C1 segment of cervical spinal cord (tissue), 14 donors: ENCODE results near the gene POU2F3.

ENCODE experiments used
- DNase-seq, 14 donors: peaks; one replicate each; lab custom pipeline; 2025; lab: John Stamatoyannopoulos, UW

POU2F3 gene

DNA sequence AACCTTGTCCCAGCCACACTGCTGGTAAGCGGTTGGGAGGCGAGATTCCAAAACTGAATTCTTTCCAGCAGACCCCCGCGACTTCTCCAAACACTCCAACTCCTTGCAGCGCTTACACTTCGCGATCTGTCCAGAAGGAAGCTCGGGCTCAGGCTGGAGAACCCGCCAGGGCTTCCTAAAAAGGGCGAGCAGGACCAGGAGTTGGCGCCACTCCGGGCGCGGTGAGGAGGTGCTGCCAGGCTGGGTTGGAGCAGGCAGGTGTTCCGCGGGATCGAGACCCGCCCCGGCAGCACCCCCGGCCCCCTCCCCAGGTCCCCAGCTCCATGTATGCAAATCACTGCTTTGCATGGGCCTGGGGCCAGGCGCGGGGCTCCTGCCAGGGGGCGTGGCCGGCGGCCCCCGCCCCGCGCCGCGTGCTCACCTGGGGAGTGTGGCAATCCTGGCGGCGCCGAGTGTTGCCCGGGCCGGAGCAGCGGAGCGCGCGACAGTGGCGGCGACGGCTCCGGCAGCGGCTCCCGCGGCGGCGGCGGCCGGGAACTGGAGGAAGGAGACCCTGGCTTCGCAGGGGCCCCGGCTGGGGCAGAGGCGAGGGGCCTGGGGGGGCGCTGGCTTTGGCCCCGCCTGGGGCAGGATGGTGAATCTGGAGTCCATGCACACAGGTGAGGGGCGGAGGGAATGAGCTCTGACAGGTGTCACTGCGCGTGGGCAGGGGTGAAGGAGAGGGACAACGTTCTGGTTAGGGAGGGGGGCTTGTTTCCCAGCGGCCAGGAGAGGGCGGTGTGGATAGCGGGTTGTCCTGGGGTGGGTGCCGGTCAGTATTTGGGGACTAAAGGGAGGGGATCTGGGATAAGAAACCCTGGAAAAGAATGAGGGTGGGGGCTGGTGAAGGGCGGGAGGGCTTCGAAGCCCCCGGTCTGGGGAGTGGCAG lies at the start of gene POU2F3:
POU2F3 (plus strand) TSS at position 428 of the 928 bp plus-strand sequence; CDS start at position 632, 204 bp downstream.
- DNase-seq: no peak

DNA sequence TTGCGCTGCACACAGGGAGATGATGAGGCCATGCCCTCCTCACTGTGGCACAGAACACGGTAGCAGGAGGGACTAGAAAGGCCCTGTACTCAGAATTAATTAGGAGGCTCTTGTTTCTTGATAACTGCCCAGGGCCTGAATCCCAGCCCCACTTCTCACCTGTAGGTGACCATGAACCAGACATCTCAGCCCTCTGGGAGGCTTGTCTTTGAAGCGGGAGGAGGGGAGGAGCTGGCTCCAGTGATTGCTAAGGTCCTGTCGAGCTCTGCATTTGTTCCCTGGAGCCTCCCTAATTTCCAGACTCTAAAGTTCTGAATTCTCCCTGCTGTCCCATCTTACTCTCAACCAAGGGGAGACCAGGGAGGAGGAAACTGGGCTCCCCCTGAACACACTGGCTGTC lies 48.9 kb upstream of the POU2F3 start:
- DNase-seq: no peak

GRCh38 chr11:120192831-120193625 lies 46.9 kb upstream of the POU2F3 start:
- no peak for DNase-seq

DNA sequence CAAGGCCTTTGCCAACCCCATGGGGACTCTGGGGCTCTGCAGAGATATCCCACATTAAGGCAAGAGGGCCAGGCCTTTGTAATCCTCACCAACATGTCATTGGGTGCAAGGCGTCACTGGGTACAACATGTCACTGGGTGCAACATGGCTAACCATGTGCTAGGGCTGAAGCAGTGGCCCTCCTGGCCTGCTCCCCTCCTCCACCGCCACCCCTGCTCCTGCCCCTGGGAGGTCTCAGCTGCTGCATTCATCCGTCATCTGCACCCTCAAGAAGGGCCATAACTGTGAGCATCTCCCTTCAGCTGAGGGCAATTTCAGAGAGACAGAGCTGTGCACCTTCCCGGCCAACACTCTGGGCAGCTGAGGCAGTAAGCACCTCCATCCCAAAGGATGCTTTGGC lies 45.8 kb upstream of the POU2F3 start:
- no peak for DNase-seq

DNA sequence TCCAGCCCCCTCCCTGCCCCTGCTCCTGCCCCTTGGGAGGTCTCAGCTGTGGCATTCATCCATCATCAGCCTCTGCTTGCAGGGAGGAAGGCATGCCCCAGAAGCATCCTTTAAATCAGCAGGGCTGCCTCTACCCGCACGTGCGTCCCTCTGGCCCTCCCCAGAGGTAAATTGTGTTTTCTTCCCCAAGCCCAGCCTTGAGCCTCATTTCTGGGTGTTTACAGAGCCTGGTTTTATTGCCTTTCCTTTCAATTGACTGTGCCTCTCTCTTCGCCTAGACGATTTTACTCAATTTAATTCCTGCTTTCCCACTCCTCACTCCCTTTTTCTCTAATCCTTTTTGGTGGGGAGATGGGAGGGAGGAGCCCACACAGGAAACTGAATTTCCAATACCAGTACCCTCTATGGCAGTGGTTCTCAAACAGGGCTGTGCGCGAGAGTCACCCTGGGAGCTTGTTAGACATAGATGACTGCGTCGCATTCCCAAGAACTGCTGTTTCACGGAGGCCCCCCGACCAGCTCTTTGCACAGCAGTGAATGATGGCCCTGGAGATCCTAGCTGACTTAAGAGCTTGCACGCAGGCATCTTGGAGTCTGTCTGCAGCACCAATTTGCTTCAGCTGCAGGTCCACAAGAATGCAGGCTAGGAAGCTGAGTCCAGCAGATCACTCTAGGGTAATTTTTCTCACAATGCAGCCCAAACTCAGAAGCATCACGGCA lies 44.2 kb upstream of the POU2F3 start:
- no peak for DNase-seq

DNA sequence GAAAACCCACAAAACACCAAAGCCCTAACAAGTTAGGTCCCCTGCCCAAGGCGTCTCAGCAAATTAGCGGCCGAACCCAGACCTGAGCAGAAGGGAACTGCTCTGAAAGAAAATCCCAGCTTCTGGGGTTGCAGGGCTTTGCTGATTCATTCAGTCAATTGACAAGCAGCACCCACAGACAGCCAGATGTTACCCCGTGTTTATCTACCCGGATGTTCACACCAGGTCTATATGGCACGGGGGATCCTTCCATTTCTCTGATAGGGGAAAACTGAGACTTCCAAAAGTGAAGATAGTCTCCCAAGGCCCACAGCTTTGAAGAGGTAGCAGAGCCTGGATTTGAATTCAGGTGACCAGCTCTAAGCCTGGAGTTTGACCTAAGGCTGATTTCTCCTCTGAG lies 43.1 kb upstream of the POU2F3 start:
- DNase-seq: no peak

GRCh38 chr11:120197251-120197891 lies 42.6 kb upstream of the POU2F3 start:
- no peak for DNase-seq

DNA sequence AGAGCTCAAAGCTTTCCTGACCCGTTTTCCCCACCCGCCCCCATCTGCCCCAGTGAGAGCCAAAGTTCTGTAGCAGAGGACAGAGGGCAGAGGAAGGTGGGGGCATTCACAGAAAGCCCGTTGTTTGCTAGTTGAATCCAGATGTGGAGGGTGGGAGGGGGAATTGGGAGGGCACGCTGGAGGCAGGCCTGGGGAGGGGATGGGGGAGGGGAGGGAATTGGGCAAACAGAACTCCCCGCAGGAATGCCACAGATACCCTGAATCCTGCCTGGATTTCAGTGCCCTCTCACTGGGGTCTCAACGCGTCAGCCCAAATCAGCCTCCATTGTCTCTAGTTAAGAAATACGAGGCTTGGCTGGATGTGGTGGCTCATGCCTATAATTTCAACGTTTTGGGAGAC lies 42.0 kb upstream of the POU2F3 start:
- no peak for DNase-seq

DNA sequence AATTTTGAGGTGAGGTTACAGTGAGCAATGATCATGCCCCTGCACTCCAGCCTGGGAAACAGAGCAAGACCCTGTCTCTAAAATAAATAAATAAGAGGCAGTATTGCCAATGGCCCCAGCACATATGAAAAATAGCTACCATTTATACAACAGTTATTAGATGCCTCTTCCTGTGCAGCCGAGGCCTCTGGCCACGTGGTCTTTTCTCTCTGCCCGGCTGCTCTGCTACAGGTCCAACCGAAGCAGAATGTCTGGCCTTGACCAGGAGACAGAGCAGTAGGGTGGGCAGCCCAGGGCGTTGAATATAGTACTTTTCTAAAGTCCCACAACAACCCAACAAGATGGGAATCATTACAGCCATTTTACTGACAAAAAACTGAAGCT lies 41.5 kb upstream of the POU2F3 start:
- DNase-seq: no peak

GRCh38 chr11:120198787-120199469 lies 41.0 kb upstream of the POU2F3 start:
- DNase-seq: no peak

- no peak for DNase-seq
These were observed 40.3 kb upstream of the POU2F3 start for GRCh38 chr11:120199613-120200012.

- no peak for DNase-seq
These were observed 39.3 kb upstream of the POU2F3 start for GRCh38 chr11:120200677-120201076.

DNA sequence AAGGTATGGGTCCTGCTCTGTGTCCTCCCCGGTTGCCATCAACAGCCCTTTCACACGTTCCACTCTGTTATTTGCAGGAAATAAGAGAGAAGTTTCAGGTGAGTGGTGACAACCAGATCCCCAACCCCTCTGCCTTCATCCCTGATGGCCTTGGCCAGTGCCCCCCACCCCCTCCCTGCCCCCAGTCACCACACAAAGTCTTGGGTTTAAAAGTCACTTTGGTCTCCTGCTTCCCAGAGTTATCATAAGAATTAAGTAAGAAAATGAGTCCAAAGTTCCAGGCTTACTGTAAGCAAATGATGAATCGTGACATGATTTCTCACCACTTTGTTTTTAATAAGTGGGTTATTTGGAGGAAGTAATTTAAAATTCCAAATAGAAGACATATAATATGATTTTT lies 38.3 kb upstream of the POU2F3 start:
- DNase-seq: no peak

GRCh38 chr11:120203626-120204025 lies 36.3 kb upstream of the POU2F3 start:
- DNase-seq: no peak

- no peak for DNase-seq
These were observed 34.3 kb upstream of the POU2F3 start for GRCh38 chr11:120205596-120206161.

DNA sequence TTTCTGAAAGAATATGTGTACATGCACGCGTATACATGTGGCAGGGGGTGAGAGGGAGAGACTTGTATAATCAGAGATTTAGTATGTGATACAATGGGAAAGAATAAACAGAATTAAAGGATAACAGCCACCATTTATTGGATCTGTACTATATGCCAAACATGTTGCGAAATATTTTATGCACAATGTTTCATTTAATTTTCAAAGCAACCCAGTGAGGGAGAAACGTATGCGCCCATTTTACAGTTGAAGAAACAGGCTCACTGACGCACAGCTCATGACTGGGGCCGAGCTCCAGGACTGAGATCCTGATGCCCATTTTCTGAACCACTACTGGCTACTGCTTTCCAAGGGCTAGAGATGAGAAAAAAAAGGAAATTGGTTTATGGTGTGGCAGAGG lies 32.4 kb upstream of the POU2F3 start:
- DNase-seq: no peak

GRCh38 chr11:120208001-120208441 lies 31.9 kb upstream of the POU2F3 start:
- peak in 2 of 14 donors; percentile 8 to 50 for DNase-seq

- no peak for DNase-seq
These were observed 31.2 kb upstream of the POU2F3 start for GRCh38 chr11:120208777-120209176.

GRCh38 chr11:120209746-120210625 lies 30.0 kb upstream of the POU2F3 start:
- no peak for DNase-seq
